GM21367 (cell line): Measurements from ENCODE around the gene ELP5.

Experiments
- ATAC-seq: cut with Tn5 transposase; IDR thresholded peaks from one replicate; pipeline ENCODE4 v1.9.1; 2021; ENCODE audit not compliant: unreplicated experiment

The ELP5 gene

GRCh38 chr17:7251661-7252175 is 297 bp upstream of the ELP5 start, which contains the start of gene CTDNEP1:
Gene CTDNEP1 (minus strand): TSS chr17:7251734. CDS start chr17:7251296, 438 bp downstream.
- peak; percentile 61 for ATAC-seq

GRCh38 chr17:7253082-7253481 is 1.1 kb downstream of the ELP5 start:
- no peak for ATAC-seq

GRCh38 chr17:7254511-7254910 is 2.5 kb downstream of the ELP5 start:
- no peak for ATAC-seq

GRCh38 chr17:7256766-7257456 is 4.9 kb downstream of the ELP5 start:
- no peak for ATAC-seq

- ATAC-seq: no peak
These were observed 6.9 kb downstream of the ELP5 start for GRCh38 chr17:7258731-7259554.

- ATAC-seq: no peak
These were observed 7.5 kb downstream of the ELP5 start for GRCh38 chr17:7259555-7259889.

GRCh38 chr17:7260151-7260550 is 8.1 kb downstream of the ELP5 start:
- no peak for ATAC-seq

GRCh38 chr17:7260651-7261378 is 8.8 kb downstream of the ELP5 start:
- no peak for ATAC-seq

GRCh38 chr17:7261379-7262191 is 9.6 kb downstream of the ELP5 start:
- no peak for ATAC-seq

GRCh38 chr17:7262192-7262934 is 10.3 kb downstream of the ELP5 start, which contains the start of gene CLDN7:
Gene CLDN7 (minus strand): TSS chr17:7262478. CDS start chr17:7262043, 435 bp downstream.
- ATAC-seq: no peak

- no peak for ATAC-seq
These were observed 11.2 kb downstream of the ELP5 start for GRCh38 chr17:7262935-7263800.

- ATAC-seq: no peak
These were observed 11.7 kb downstream of the ELP5 start for GRCh38 chr17:7263801-7264078.

- no peak for ATAC-seq
These were observed 14.8 kb downstream of the ELP5 start for GRCh38 chr17:7266784-7267183.

GRCh38 chr17:7279448-7279847 is 27.4 kb downstream of the ELP5 start:
- no peak for ATAC-seq

GRCh38 chr17:7280519-7281073 is 28.6 kb downstream of the ELP5 start:
- ATAC-seq: peak; percentile 48

GRCh38 chr17:7281074-7281952 is 29.3 kb downstream of the ELP5 start, which contains the start of gene SLC2A4:
Gene SLC2A4 (plus strand): TSS chr17:7281718. CDS start chr17:7281935, 217 bp downstream.
- no peak for ATAC-seq

GRCh38 chr17:7281953-7282751 is 30.1 kb downstream of the ELP5 start:
- ATAC-seq: no peak
